Large intestine (tissue), 3 donors: ENCODE measurements around the gene ZNF429. TPM values are rescaled to one million over a fixed set of nuclear protein-coding genes. Genes with fewer than 3 reads are reported as not detected.
A peak's percentile ranks its signal among the peaks of the same experiment; 100 is the strongest.

Experiments used
- DNase-seq, 2 donors: peaks; one replicate each; pipeline versions ENCODE4 v3.0.0 to v3.0.0-alpha.2; 2013
- H3K27ac ChIP-seq: one replicate; pipeline ENCODE4 v1.5.1; 2013; ENCODE audit warnings: low read length
- H3K27me3 ChIP-seq: 2 replicates; pipeline ENCODE4 v1.6.1; 2013; ENCODE audit warnings: low read length; ENCODE audit not compliant: control insufficient read depth, insufficient read depth
- H3K36me3 ChIP-seq: 2 replicates; pipeline ENCODE4 v1.6.1; 2013; ENCODE audit warnings: low read length; ENCODE audit not compliant: control insufficient read depth, insufficient read depth
- H3K4me1 ChIP-seq: one replicate; pipeline ENCODE4 v1.6.1; 2013; ENCODE audit warnings: low read length; ENCODE audit not compliant: control insufficient read depth, insufficient read depth
- H3K4me3 ChIP-seq: one replicate; pipeline ENCODE4 v1.5.1; 2013; ENCODE audit warnings: low read length
- H3K9me3 ChIP-seq: one replicate; pipeline ENCODE4 v1.6.1; 2013; ENCODE audit warnings: mild to moderate bottlenecking, low read depth, low read length, moderate library complexity; ENCODE audit not compliant: control insufficient read depth
- WGBS: methylation state at CpG from one replicate; pipeline ENCODE4 v1.1.5; 2013; ENCODE audit warnings: low lambda C conversion rate; ENCODE audit not compliant: insufficient coverage; 5-methylcytosine and 5-hydroxymethylcytosine counted together
- polyA plus RNA-seq: library from polyadenylated mRNA; unstranded; fragments of 120-200 nt; gene quantifications from one replicate; pipeline ENCODE4 v1.2.1, GENCODE V29; 2013

Gene ZNF429
- polyA plus RNA-seq, 1 donor = 21.7 TPM

- H3K9me3 ChIP-seq = no peaks in the 10 kb centered on the region
- H3K36me3 ChIP-seq = no peaks in the 10 kb centered on the region
- H3K27ac ChIP-seq = no peak overlapping the region
- H3K4me1 ChIP-seq = peaks cover 39% of the 10 kb centered on the region
- WGBS = no CpG with 5 or more reads among the region's 8 CpGs
- no peak overlapping the region for H3K4me3 ChIP-seq
- no peaks in the 10 kb centered on the region for H3K27me3 ChIP-seq
- DNase-seq = no peak
These were observed 98.2 kb downstream of the ZNF429 start for GRCh38 chr19:21603431-21604231.

GRCh38 chr19:21604351-21604926, 99.0 kb downstream of the ZNF429 start:
- WGBS = no CpG with 5 or more reads among the region's 4 CpGs
- Histone ChIP-seq H3K4me3 (peak overlapping the region; percentile 27), H3K9me3 (no peaks in the 10 kb centered on the region), H3K27me3 (no peaks in the 10 kb centered on the region), H3K27ac (peak overlapping the region; percentile 62), H3K4me1 (peaks cover 43% of the 10 kb centered on the region), H3K36me3 (no peaks in the 10 kb centered on the region)
- DNase-seq = peak; percentile 53 to 76

Other genes with a start within 250 kb of the ZNF429 start
- gene ZNF708, start 176.2 kb upstream of the ZNF429 start, polyA plus RNA-seq = 20.4 TPM
- gene ZNF738, start 146.6 kb upstream of the ZNF429 start, polyA plus RNA-seq = 19.3 TPM
- gene ZNF493, start 108.5 kb upstream of the ZNF429 start, polyA plus RNA-seq = 21.9 TPM